Measurements from ENCODE around the gene TMEM176B. TPM values are rescaled to one million over a fixed set of nuclear protein-coding genes. Genes with fewer than 3 reads are reported as not detected.
A peak's percentile ranks its signal among the peaks of the same experiment; 100 is the strongest.

The TMEM176B gene
- total RNA-seq, 1 experiment from 2014 or later = not detected

- ChIA-PET POLR2A (ENCODE audit: unreplicated experiment) (no interaction called here), CTCF (no interaction called here)
- intact Hi-C loops (cut with micrococcal nuclease) = no loop called here
- Histone ChIP-seq H3K27ac (ENCODE audit: low read length) (no peak overlapping the region), H2AFZ (ENCODE audit: low read length) (no peak overlapping the region), H3K4me2 (ENCODE audit: low read length) (no peak overlapping the region), H3K36me3 (ENCODE audit: low read depth, low read length) (no peaks in the 10 kb centered on the region), H3K9ac (ENCODE audit: low read length) (no peak overlapping the region), H3K79me2 (ENCODE audit: low read length) (no peaks in the 10 kb centered on the region), H3K9me3 (ENCODE audit: low read length) (no peaks in the 10 kb centered on the region), H3K4me1 (ENCODE audit: insufficient read depth, low read length) (no peaks in the 10 kb centered on the region), H3K4me3 (ENCODE audit: low read length) (no peak overlapping the region), H3F3A (ENCODE audit: low read length, unreplicated experiment) (no peaks in the 10 kb centered on the region), H3K9me2 (replicated peaks; ENCODE audit: low read length) (no peaks in the 10 kb centered on the region), H3K27me3 (ENCODE audit: low read length) (peaks cover 22% of the 10 kb centered on the region), H4K20me1 (ENCODE audit: low read length) (no peaks in the 10 kb centered on the region)
- peak; percentile 11 for DNase-seq
- no TSS peak for BruUV-seq (replicated peaks)
- no peak for ATAC-seq
- peak; percentile 30; the same call in 1 of the 2 replicates for TF ChIP-seq CTCF (conservative IDR thresholded peaks at IDR 0.05; ENCODE audit: low read depth, low read length)
- TF ChIP-seq EZH2phosphoT487 (IDR thresholded peaks at IDR 0.05; ENCODE audit: borderline replicate concordance, low read length) = no peak
These were observed 46.1 kb downstream of the TMEM176B start for GRCh38 chr7:150753826-150754603.

DNA sequence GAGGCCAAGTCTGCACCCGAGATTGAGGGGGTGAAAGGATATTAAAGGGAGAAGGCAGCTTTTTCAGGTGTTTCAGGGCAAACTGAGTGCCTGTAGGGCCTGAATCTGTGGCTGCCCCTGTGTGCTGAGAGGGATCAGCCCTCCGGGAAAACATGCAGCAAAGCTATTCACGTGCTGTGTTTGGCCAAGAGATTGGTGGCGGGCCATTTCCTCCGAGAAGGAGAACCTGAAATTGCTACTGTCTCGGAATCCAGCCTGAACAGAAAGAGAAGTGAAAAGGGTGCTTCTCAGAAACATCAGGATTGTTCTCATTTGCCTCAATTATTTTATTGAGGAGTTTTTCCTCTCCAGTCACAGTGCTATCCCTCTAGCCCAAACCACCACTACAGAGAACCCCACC lies 46.9 kb downstream of the TMEM176B start:
- no peaks in the 10 kb centered on the region for H3K9me3 ChIP-seq (ENCODE audit: low read length)
- no TSS peak for BruUV-seq (replicated peaks)
- intact Hi-C loops (cut with micrococcal nuclease) = no loop called here
- H3K79me2 ChIP-seq (ENCODE audit: low read length) = no peaks in the 10 kb centered on the region
- H3K27ac ChIP-seq (ENCODE audit: low read length) = no peak overlapping the region
- no peaks in the 10 kb centered on the region for H4K20me1 ChIP-seq (ENCODE audit: low read length)
- no peak for DNase-seq
- no peaks in the 10 kb centered on the region for H3F3A ChIP-seq (ENCODE audit: low read length, unreplicated experiment)
- no peak overlapping the region for H3K9ac ChIP-seq (ENCODE audit: low read length)
- peaks cover 30% of the 10 kb centered on the region for H3K27me3 ChIP-seq (ENCODE audit: low read length)
- H3K9me2 ChIP-seq (replicated peaks; ENCODE audit: low read length) = no peaks in the 10 kb centered on the region
- TF ChIP-seq EZH2 (IDR thresholded peaks at IDR 0.05; ENCODE audit: low read length, unreplicated experiment) = no peak
- ATAC-seq = no peak
- POLR2A ChIA-PET (ENCODE audit: unreplicated experiment) = no interaction called here
- H3K4me3 ChIP-seq (ENCODE audit: low read length) = no peak overlapping the region
- H3K4me2 ChIP-seq (ENCODE audit: low read length) = no peak overlapping the region
- CTCF ChIA-PET = no interaction called here
- no peaks in the 10 kb centered on the region for H3K4me1 ChIP-seq (ENCODE audit: insufficient read depth, low read length)
- H3K36me3 ChIP-seq (ENCODE audit: low read depth, low read length) = no peaks in the 10 kb centered on the region
- no peak overlapping the region for H2AFZ ChIP-seq (ENCODE audit: low read length)

GRCh38 chr7:150751702-150752101 lies 48.5 kb downstream of the TMEM176B start:
- DNase-seq (no peak), ATAC-seq (no peak)
- no peak for TF ChIP-seq EZH2phosphoT487 (IDR thresholded peaks at IDR 0.05; ENCODE audit: borderline replicate concordance, low read length)
- no peak for TF ChIP-seq EZH2 (IDR thresholded peaks at IDR 0.05; ENCODE audit: low read length, unreplicated experiment)
- Histone ChIP-seq H3K9me3 (ENCODE audit: low read length) (no peaks in the 10 kb centered on the region), H3K4me1 (ENCODE audit: insufficient read depth, low read length) (no peaks in the 10 kb centered on the region), H3K9me2 (replicated peaks; ENCODE audit: low read length) (no peaks in the 10 kb centered on the region), H3F3A (ENCODE audit: low read length, unreplicated experiment) (no peaks in the 10 kb centered on the region), H3K36me3 (ENCODE audit: low read depth, low read length) (no peaks in the 10 kb centered on the region), H3K9ac (ENCODE audit: low read length) (no peak overlapping the region), H3K79me2 (ENCODE audit: low read length) (no peaks in the 10 kb centered on the region), H3K27ac (ENCODE audit: low read length) (no peak overlapping the region), H3K4me3 (ENCODE audit: low read length) (no peak overlapping the region), H3K27me3 (ENCODE audit: low read length) (peaks cover 45% of the 10 kb centered on the region), H4K20me1 (ENCODE audit: low read length) (no peaks in the 10 kb centered on the region), H2AFZ (ENCODE audit: low read length) (no peak overlapping the region), H3K4me2 (ENCODE audit: low read length) (no peak overlapping the region)
- BruUV-seq (replicated peaks) = no TSS peak
- intact Hi-C loops (cut with micrococcal nuclease) = no loop called here
- ChIA-PET POLR2A (ENCODE audit: unreplicated experiment) (no interaction called here), CTCF (no interaction called here)
